ENCODE results near the gene MT1A. TPM values are rescaled to one million over a fixed set of nuclear protein-coding genes. Genes with fewer than 3 reads are reported as not detected.

Gene MT1A
- total RNA-seq, 1 donor from 2014 or later, result not detected

DNA sequence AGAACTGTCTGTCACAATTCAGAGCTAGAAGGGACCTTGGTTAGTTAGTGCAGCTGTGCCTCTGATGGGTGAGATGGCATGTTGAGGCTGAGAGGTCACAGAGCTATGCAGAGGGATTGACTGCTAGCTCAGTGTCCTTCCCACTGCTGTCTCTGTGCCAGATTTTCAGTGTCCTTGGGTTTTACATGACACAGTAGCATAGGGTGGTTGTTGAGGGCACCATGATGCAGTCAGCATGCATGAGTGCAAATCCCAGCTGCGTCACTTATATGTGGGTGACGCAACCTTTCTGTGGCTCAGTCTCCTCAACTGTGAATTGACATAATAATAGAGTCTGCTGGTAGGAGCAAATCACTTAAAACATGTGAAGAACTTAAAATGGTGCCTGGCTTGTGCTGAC, 2.7 kb downstream of the MT1A start:
- Histone ChIP-seq H3K27me3 (ENCODE audit: control insufficient read depth, insufficient read depth, low read length) (peaks cover 7% of the 10 kb centered on the region), H3K36me3 (ENCODE audit: control insufficient read depth, insufficient read depth, low read length) (no peaks in the 10 kb centered on the region), H3K4me3 (ENCODE audit: low read depth, low read length) (no peak overlapping the region)
- TF ChIP-seq, protein P1, sequence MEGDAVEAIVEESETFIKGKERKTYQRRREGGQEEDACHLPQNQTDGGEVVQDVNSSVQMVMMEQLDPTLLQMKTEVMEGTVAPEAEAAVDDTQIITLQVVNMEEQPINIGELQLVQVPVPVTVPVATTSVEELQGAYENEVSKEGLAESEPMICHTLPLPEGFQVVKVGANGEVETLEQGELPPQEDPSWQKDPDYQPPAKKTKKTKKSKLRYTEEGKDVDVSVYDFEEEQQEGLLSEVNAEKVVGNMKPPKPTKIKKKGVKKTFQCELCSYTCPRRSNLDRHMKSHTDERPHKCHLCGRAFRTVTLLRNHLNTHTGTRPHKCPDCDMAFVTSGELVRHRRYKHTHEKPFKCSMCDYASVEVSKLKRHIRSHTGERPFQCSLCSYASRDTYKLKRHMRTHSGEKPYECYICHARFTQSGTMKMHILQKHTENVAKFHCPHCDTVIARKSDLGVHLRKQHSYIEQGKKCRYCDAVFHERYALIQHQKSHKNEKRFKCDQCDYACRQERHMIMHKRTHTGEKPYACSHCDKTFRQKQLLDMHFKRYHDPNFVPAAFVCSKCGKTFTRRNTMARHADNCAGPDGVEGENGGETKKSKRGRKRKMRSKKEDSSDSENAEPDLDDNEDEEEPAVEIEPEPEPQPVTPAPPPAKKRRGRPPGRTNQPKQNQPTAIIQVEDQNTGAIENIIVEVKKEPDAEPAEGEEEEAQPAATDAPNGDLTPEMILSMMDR (IDR thresholded peaks at IDR 0.05; ENCODE audit: insufficient read depth, low read length, severe bottlenecking), result no peak
- FAIRE-seq (no peak), DNase-seq (ENCODE audit: low read depth) (no peak)

DNA sequence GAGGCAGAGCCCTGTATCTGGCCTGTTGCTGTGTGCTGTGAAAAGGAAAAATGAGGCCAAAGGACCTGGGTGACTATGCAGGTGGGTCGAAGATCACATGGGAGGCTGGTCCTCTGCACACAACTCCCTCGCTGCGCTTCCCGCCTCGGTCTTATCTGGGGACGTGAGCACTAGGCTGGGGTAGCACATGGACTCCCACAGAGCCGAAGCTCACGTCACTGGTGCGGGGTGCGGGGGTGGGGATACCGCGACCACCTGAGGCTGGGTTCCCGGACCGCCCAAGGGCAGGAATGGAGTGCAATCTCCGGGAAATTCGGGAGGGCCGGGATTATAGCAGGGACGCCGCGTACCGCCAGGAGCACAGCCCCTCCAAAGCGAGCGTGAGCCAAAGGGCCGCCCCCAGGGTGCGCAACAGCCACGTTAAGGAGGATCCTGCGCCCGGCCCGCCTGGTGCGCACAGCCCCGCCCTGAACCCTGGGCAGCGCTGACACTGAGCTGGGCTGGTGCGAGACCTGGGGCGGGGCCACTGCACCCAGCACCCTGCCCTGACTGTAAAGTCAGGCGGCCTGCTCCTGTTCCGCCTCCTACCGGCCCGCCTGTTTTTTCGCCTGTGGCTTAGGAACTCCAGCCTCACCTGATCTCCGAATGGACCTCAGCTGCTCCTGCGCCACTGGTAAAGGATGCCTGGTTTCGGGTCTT, 4.8 kb downstream of the MT1A start:
- Histone ChIP-seq H3K36me3 (ENCODE audit: control insufficient read depth, insufficient read depth, low read length) (no peaks in the 10 kb centered on the region), H3K4me3 (ENCODE audit: low read depth, low read length) (peak overlapping the region; percentile 15), H3K27me3 (ENCODE audit: control insufficient read depth, insufficient read depth, low read length) (no peaks in the 10 kb centered on the region)
- DNase-seq (ENCODE audit: low read depth) (peak; percentile 64), FAIRE-seq (no peak)
- TF ChIP-seq, protein P1 (IDR thresholded peaks at IDR 0.05; ENCODE audit: insufficient read depth, low read length, severe bottlenecking), result peak; percentile 61

DNA sequence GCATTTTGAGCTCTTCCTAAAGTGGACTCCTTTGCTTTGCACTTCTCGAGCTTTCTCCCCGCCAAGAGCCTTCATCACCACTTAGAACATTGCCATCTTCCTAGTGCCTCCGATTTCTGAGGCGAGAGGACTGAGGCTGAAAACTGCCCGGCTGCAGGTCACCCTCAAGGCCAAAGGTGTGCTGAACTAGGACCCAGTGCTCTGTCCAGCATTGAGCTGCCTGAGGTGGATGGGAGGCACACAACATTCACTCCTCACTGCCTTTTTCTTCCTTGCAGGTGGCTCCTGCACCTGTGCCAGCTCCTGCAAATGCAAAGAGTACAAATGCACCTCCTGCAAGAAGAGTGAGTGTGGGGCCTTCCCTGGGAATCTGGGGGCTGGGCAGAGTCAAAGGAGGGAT, 5.4 kb downstream of the MT1A start:
- H3K4me3 ChIP-seq (ENCODE audit: low read depth, low read length), result no peak overlapping the region
- H3K36me3 ChIP-seq (ENCODE audit: control insufficient read depth, insufficient read depth, low read length), result no peaks in the 10 kb centered on the region
- peaks cover 4% of the 10 kb centered on the region for H3K27me3 ChIP-seq (ENCODE audit: control insufficient read depth, insufficient read depth, low read length)
- FAIRE-seq (no peak), DNase-seq (ENCODE audit: low read depth) (no peak)
- TF ChIP-seq, protein P1 (IDR thresholded peaks at IDR 0.05; ENCODE audit: insufficient read depth, low read length, severe bottlenecking), result no peak

DNA sequence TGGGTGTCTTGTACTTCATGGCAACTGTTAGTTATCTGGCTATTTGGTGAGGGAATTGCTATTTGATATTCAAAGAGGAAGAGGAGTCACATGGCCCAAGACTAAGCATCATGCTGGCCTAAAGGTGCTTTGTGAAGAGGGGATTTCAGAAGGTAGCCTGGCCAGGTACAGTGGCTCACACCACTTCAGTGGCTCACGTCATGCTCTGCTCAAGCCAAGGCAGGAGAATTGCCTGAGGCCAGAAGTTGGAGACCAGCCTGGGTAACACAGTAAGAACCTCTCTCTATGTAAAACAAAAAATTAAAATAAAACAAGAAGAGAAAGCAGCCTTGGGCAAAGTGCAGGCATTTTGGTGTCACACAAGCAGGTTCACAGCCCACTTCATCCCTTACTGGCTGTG, 6.8 kb downstream of the MT1A start:
- TF ChIP-seq, protein P1 (IDR thresholded peaks at IDR 0.05; ENCODE audit: insufficient read depth, low read length, severe bottlenecking), result no peak
- Histone ChIP-seq H3K27me3 (ENCODE audit: control insufficient read depth, insufficient read depth, low read length) (peaks cover 5% of the 10 kb centered on the region), H3K4me3 (ENCODE audit: low read depth, low read length) (no peak overlapping the region), H3K36me3 (ENCODE audit: control insufficient read depth, insufficient read depth, low read length) (no peaks in the 10 kb centered on the region)
- no peak for FAIRE-seq
- peak; percentile 70 for DNase-seq (ENCODE audit: low read depth)

DNA sequence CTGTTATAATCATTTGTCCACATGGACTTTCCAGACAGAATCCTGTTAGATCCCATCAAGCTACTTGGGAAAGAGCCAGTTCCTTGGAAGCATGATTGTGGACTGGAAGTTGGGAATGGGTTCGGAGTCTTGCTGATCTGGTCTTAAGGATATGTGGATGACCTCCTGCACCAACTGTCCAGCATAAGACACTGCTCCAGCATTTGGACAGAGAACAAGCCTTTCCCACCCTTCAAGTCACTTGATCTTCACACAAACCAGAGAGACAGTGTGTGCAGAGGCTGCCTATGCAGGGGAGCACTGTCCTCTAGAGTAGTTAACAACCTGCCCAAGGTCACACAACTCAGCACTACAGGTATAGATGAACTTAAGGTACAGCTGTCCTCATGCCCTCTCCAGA, 7.4 kb downstream of the MT1A start:
- Histone ChIP-seq H3K36me3 (ENCODE audit: control insufficient read depth, insufficient read depth, low read length) (no peaks in the 10 kb centered on the region), H3K27me3 (ENCODE audit: control insufficient read depth, insufficient read depth, low read length) (peaks cover 5% of the 10 kb centered on the region), H3K4me3 (ENCODE audit: low read depth, low read length) (no peak overlapping the region)
- FAIRE-seq, result peak; percentile 91
- TF ChIP-seq, protein P1 (IDR thresholded peaks at IDR 0.05; ENCODE audit: insufficient read depth, low read length, severe bottlenecking), result no peak
- no peak for DNase-seq (ENCODE audit: low read depth)

Data from bronchial epithelial cell (primary cell).